GM12878 (cell line): ENCODE data around the gene ERAL1. TPM values are rescaled to one million over a fixed set of nuclear protein-coding genes. Genes with fewer than 3 reads are reported as not detected.

ENCODE experiments used
- ATAC-seq: fragments of 200-7000 bp; cut with Tn5 transposase; 3 replicates; pipeline ENCODE4 v1.9.1; 2020; ENCODE audit warnings: mild to moderate bottlenecking, moderate library complexity
- BruUV-seq: library from RNA; stranded (reverse); fragments of 400-500 nt; replicated peaks from 2 replicates; lab custom pipeline; 2021; lab: Mats Ljungman, UMichigan
- CTCF ChIA-PET: fragments of 300-600 bp; sonication (Branson Sonifier 250); formaldehyde crosslinking; extraction: SDS; loops from one replicate; lab custom pipeline; 2021; ENCODE audit warnings: inconsistent platforms; lab: Yijun Ruan, JAX
- POLR2A ChIA-PET: fragments of 350-600 bp; formaldehyde crosslinking; extraction: SDS; loops from one replicate; lab custom pipeline; 2021; ENCODE audit warnings: inconsistent platforms; lab: Charles Lee
- RAD21 ChIA-PET: fragments of 300-600 bp; sonication (Branson Sonifier 250); formaldehyde crosslinking; loops from one replicate; lab custom pipeline; 2023; ENCODE audit warnings: antibody characterized with exemption; ENCODE audit not compliant: unreplicated experiment; lab: Charles Lee
- SMC1A ChIA-PET: fragments of 300-600 bp; sonication (Branson Sonifier 250); formaldehyde crosslinking; loops from one replicate; lab custom pipeline; 2023; ENCODE audit not compliant: unreplicated experiment, uncharacterized antibody; lab: Charles Lee
- DNase-seq: peaks from one replicate; pipeline ENCODE4 v3.0.0-alpha.2; 2011; ENCODE audit warnings: low read depth, low spot score
- FAIRE-seq: peaks from 3 replicates; lab custom pipeline; 2011; peaks lifted over from hg19 to GRCh38; lab: Jason Lieb, UNC
- H2AFZ ChIP-seq: 2 replicates; pipeline ENCODE4 v1.6.0; 2011; ENCODE audit warnings: low read depth, low read length, control low read depth; ENCODE audit not compliant: control insufficient read depth
- H3K27ac ChIP-seq: 2 replicates; pipeline ENCODE4 v1.5.1; 2011; ENCODE audit warnings: control low read depth; ENCODE audit not compliant: control insufficient read depth, insufficient read depth
- H3K27me3 ChIP-seq, 2 experiments: replicated peaks in 1 of 2; 2 replicates each; pipeline versions ENCODE4 v1.6.0 to v1.6.1; 2011; ENCODE audit warnings: low read length in 1 of 2; ENCODE audit not compliant: control insufficient read depth in 2 of 2, insufficient read depth in 2 of 2
- H3K36me3 ChIP-seq, 2 experiments: 2 replicates each; pipeline ENCODE4 v1.5.1; 2011; ENCODE audit warnings: low read length in 1 of 2; ENCODE audit not compliant: control insufficient read depth in 2 of 2, insufficient read depth in 2 of 2
- H3K4me1 ChIP-seq: 2 replicates; pipeline ENCODE4 v1.6.1; 2011; ENCODE audit warnings: mild to moderate bottlenecking, low read length, moderate library complexity, mixed read lengths; ENCODE audit not compliant: control insufficient read depth, insufficient read depth
- H3K4me2 ChIP-seq: 2 replicates; pipeline ENCODE4 v1.6.0; 2011; ENCODE audit warnings: control low read depth; ENCODE audit not compliant: control insufficient read depth, insufficient read depth
- H3K4me3 ChIP-seq: fragments of 200-600 bp; sonication (generic); 2 replicates; pipeline ENCODE4 v1.5.1; 2016
- H3K79me2 ChIP-seq: 2 replicates; pipeline ENCODE4 v1.6.0; 2011; ENCODE audit warnings: low read length; ENCODE audit not compliant: control insufficient read depth, insufficient read depth
- H3K9ac ChIP-seq: 2 replicates; pipeline ENCODE4 v1.8.0; 2011; ENCODE audit warnings: low read length, control low read depth, mixed read lengths; ENCODE audit not compliant: control insufficient read depth, insufficient read depth
- H3K9me3 ChIP-seq: replicated peaks from 3 replicates; pipeline ENCODE4 v1.5.1; 2011; ENCODE audit warnings: mild to moderate bottlenecking, low read length; ENCODE audit not compliant: control insufficient read depth, insufficient read depth
- H4K20me1 ChIP-seq: 2 replicates; pipeline ENCODE4 v1.6.0; 2011; ENCODE audit not compliant: control insufficient read depth, insufficient read depth
- BCL3 ChIP-seq: IDR thresholded peaks from 2 replicates; pipeline ENCODE4 v1.6.1; 2011; ENCODE audit warnings: borderline replicate concordance, low read depth, mild to moderate bottlenecking, moderate library complexity, low read length; ENCODE audit not compliant: insufficient read depth, poor library complexity, severe bottlenecking
- E4F1 ChIP-seq: fragments of 450-650 bp; IDR thresholded peaks from 2 replicates; pipeline ENCODE4 v1.6.1; 2018; ENCODE audit warnings: borderline replicate concordance, mild to moderate bottlenecking; ENCODE audit not compliant: partially characterized antibody
- IKZF1 ChIP-seq: fragments of 450-650 bp; conservative IDR thresholded peaks from 2 replicates; pipeline ENCODE4 v1.6.1; 2017; ENCODE audit warnings: antibody characterized with exemption, mild to moderate bottlenecking
- IRF4 ChIP-seq: IDR thresholded peaks from 2 replicates; pipeline ENCODE4 v1.6.1; 2011; ENCODE audit warnings: low read depth, low read length
- KAT2A ChIP-seq: conservative IDR thresholded peaks from 2 replicates; pipeline ENCODE4 v1.6.1; 2011; ENCODE audit warnings: low read depth, low read length; ENCODE audit not compliant: control insufficient read depth
- WRNIP1 ChIP-seq: IDR thresholded peaks from 2 replicates; pipeline ENCODE4 v1.6.1; 2011; ENCODE audit warnings: low read depth, low read length, improper control_type of control experiment, borderline replicate concordance
- WGBS: methylation state at CpG from one replicate; pipeline ENCODE4 v1.1.6; 2016; ENCODE audit warnings: low lambda C conversion rate; ENCODE audit not compliant: insufficient replicate concordance, insufficient coverage; ENCODE audit errors: missing lambda C conversion rate; 5-methylcytosine and 5-hydroxymethylcytosine counted together
- in situ Hi-C: fragments of 300-500 bp; cut with MboI; formaldehyde crosslinking; loops from 9 replicates; pipeline ENCODE4 v1.14.3; 2018; ENCODE audit warnings: mixed read lengths
- intact Hi-C: fragments of 100-400 bp; cut with micrococcal nuclease; formaldehyde crosslinking; loops from one replicate; pipeline ENCODE4 v1.14.2; 2022; ENCODE audit not compliant: unreplicated experiment
- polyA plus RNA-seq, 11 experiments: library from polyadenylated mRNA; depleted of rRNA in 4 of 11; unstranded in 6 of 11; stranded (reverse) in 5 of 11; fragments of >200 nt; fragmentation: Nextera tagmentation in 4 of 11; fragmentation: Illumina TruSeq in 1 of 11; extraction: Ambion mirVana in 4 of 11; extraction: Trizol in 1 of 11; gene quantifications; 1 replicate in 1 of 11; 2 replicates in 10 of 11; pipeline versions ENCODE4 v1.2.1 to v1.2.3, GENCODE V29; 2011 to 2016; ENCODE audit warnings: inconsistent platforms in 2 of 11, missing spikeins in 2 of 11, low read depth in 1 of 11
- total RNA-seq, 4 experiments: library from RNA; depleted of rRNA in 3 of 4; stranded (reverse); fragments of >200 nt in 3 of 4; fragmentation: Illumina TruSeq in 1 of 4; extraction: Trizol in 1 of 4; gene quantifications; 2 replicates each; pipeline versions ENCODE4 v1.2.1 to v1.2.3, GENCODE V29; 2013 to 2021
- TF ChIP-seq, protein P1 (sequence below): fragments of 450-650 bp; formaldehyde crosslinking; IDR thresholded peaks from 2 replicates; pipeline ENCODE4 v1.5.0; 2022; ENCODE audit warnings: mild to moderate bottlenecking, missing genetic modification characterization
- TF ChIP-seq, protein P2 (sequence below): fragments of 450-650 bp; IDR thresholded peaks from 2 replicates; pipeline ENCODE4 v1.6.1; 2017; ENCODE audit warnings: mild to moderate bottlenecking, moderate library complexity
- TF ChIP-seq, protein P3 (sequence below): fragments of 450-650 bp; IDR thresholded peaks from 2 replicates; pipeline ENCODE4 v1.6.1; 2016; ENCODE audit warnings: mild to moderate bottlenecking

ERAL1 gene
- total and polyA plus RNA-seq, 10 of the 15 experiments (the other 5 are each of a cell fraction or from before 2014, with no cell fraction given): 27.7 to 175 (median 104) TPM

- Histone ChIP-seq H3K9ac (no peak overlapping the region), H3K4me3 (no peak overlapping the region), H3K4me2 (no peak overlapping the region), H3K4me1 (peaks cover 26% of the 10 kb centered on the region), H3K9me3 (no peaks in the 10 kb centered on the region), H3K36me3 (peaks cover 9 to 21% of the 10 kb centered on the region in 2 experiments; a peak in 3 of 4 replicates), H3K79me2 (no peaks in the 10 kb centered on the region), H2AFZ (no peak overlapping the region), H4K20me1 (no peaks in the 10 kb centered on the region; the same call in 1 of the 2 replicates), H3K27me3 (no peaks in the 10 kb centered on the region), H3K27ac (no peak overlapping the region)
- no peak for TF ChIP-seq BCL3
- no peak for TF ChIP-seq WRNIP1
- TF ChIP-seq E4F1: no peak
- no peak for TF ChIP-seq KAT2A
- TF ChIP-seq, protein P1, sequence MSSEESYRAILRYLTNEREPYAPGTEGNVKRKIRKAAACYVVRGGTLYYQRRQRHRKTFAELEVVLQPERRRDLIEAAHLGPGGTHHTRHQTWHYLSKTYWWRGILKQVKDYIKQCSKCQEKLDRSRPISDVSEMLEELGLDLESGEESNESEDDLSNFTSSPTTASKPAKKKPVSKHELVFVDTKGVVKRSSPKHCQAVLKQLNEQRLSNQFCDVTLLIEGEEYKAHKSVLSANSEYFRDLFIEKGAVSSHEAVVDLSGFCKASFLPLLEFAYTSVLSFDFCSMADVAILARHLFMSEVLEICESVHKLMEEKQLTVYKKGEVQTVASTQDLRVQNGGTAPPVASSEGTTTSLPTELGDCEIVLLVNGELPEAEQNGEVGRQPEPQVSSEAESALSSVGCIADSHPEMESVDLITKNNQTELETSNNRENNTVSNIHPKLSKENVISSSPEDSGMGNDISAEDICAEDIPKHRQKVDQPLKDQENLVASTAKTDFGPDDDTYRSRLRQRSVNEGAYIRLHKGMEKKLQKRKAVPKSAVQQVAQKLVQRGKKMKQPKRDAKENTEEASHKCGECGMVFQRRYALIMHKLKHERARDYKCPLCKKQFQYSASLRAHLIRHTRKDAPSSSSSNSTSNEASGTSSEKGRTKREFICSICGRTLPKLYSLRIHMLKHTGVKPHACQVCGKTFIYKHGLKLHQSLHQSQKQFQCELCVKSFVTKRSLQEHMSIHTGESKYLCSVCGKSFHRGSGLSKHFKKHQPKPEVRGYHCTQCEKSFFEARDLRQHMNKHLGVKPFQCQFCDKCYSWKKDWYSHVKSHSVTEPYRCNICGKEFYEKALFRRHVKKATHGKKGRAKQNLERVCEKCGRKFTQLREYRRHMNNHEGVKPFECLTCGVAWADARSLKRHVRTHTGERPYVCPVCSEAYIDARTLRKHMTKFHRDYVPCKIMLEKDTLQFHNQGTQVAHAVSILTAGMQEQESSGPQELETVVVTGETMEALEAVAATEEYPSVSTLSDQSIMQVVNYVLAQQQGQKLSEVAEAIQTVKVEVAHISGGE (CRISPR knock-in tag): no peak
- no peak for TF ChIP-seq IRF4
- TF ChIP-seq, protein P2, sequence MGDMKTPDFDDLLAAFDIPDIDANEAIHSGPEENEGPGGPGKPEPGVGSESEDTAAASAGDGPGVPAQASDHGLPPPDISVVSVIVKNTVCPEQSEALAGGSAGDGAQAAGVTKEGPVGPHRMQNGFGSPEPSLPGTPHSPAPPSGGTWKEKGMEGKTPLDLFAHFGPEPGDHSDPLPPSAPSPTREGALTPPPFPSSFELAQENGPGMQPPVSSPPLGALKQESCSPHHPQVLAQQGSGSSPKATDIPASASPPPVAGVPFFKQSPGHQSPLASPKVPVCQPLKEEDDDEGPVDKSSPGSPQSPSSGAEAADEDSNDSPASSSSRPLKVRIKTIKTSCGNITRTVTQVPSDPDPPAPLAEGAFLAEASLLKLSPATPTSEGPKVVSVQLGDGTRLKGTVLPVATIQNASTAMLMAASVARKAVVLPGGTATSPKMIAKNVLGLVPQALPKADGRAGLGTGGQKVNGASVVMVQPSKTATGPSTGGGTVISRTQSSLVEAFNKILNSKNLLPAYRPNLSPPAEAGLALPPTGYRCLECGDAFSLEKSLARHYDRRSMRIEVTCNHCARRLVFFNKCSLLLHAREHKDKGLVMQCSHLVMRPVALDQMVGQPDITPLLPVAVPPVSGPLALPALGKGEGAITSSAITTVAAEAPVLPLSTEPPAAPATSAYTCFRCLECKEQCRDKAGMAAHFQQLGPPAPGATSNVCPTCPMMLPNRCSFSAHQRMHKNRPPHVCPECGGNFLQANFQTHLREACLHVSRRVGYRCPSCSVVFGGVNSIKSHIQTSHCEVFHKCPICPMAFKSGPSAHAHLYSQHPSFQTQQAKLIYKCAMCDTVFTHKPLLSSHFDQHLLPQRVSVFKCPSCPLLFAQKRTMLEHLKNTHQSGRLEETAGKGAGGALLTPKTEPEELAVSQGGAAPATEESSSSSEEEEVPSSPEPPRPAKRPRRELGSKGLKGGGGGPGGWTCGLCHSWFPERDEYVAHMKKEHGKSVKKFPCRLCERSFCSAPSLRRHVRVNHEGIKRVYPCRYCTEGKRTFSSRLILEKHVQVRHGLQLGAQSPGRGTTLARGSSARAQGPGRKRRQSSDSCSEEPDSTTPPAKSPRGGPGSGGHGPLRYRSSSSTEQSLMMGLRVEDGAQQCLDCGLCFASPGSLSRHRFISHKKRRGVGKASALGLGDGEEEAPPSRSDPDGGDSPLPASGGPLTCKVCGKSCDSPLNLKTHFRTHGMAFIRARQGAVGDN: no peak
- TF ChIP-seq, protein P3, sequence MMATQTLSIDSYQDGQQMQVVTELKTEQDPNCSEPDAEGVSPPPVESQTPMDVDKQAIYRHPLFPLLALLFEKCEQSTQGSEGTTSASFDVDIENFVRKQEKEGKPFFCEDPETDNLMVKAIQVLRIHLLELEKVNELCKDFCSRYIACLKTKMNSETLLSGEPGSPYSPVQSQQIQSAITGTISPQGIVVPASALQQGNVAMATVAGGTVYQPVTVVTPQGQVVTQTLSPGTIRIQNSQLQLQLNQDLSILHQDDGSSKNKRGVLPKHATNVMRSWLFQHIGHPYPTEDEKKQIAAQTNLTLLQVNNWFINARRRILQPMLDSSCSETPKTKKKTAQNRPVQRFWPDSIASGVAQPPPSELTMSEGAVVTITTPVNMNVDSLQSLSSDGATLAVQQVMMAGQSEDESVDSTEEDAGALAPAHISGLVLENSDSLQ: no peak
- no peak for TF ChIP-seq IKZF1
- no TSS peak for BruUV-seq
- in situ Hi-C loops (loop anchor here (25.0 kb wide), 1 partner anchor 1399 kb away; no protein-coding TSS in a partner anchor), intact Hi-C loops (no loop called here)
- WGBS: 75% methylated on average over 10 of the region's 10 CpGs
- RAD21 ChIA-PET: interaction anchor here (0.8 kb wide), 1 partner anchor 15 kb away, joined by 3 read pairs; no protein-coding TSS in a partner anchor
- DNase-seq (no peak), ATAC-seq (no peak), FAIRE-seq (no peak)
- POLR2A ChIA-PET: no interaction called here
- CTCF ChIA-PET: interaction anchor here (0.8 to 1.3 kb wide), 2 partner anchors 15 to 16 kb away, joined by 5 to 6 read pairs; no protein-coding TSS in a partner anchor
- SMC1A ChIA-PET: no interaction called here
Measured at GRCh38 chr17:28885951-28886350, 31.1 kb downstream of the ERAL1 start.
